Suprapubic skin (tissue), 4 donors: ENCODE measurements around the gene VKORC1L1. TPM values are rescaled to one million over a fixed set of nuclear protein-coding genes. Genes with fewer than 3 reads are reported as not detected.

Source experiments
- DNase-seq, 2 donors: peaks; one replicate each; pipeline ENCODE4 v3.0.0-alpha.2; 2019; ENCODE audit warnings: low spot score in 2 of 2
- H3K27ac ChIP-seq: fragments of 200-600 bp; sonication (generic); one replicate; pipeline ENCODE4 v1.5.1; 2019
- H3K27me3 ChIP-seq: fragments of 200-600 bp; sonication (generic); one replicate; pipeline ENCODE4 v1.5.1; 2019
- H3K36me3 ChIP-seq: fragments of 200-600 bp; sonication (generic); one replicate; pipeline ENCODE4 v1.5.1; 2019
- H3K4me1 ChIP-seq: fragments of 200-600 bp; sonication (generic); one replicate; pipeline ENCODE4 v1.5.1; 2019
- H3K4me3 ChIP-seq: fragments of 200-600 bp; sonication (generic); one replicate; pipeline ENCODE4 v1.5.1; 2019; ENCODE audit warnings: mild to moderate bottlenecking
- H3K9me3 ChIP-seq: fragments of 200-600 bp; sonication (generic); one replicate; pipeline ENCODE4 v1.5.1; 2019
- CTCF ChIP-seq, 2 donors: fragments of 200-600 bp in 1 of 2; fragments of 450-650 bp in 1 of 2; sonication (generic) in 1 of 2; IDR thresholded peaks; one replicate each; pipeline ENCODE4 v1.5.1; 2016 to 2019; ENCODE audit warnings: antibody characterized with exemption in 2 of 2, mild to moderate bottlenecking in 1 of 2, moderate library complexity in 1 of 2
- EP300 ChIP-seq: sonication (generic); formaldehyde crosslinking; IDR thresholded peaks from one replicate; pipeline ENCODE4 v1.6.1; 2017; ENCODE audit warnings: antibody characterized with exemption
- POLR2A ChIP-seq, 2 donors: fragments of 450-650 bp; IDR thresholded peaks; one replicate each; pipeline ENCODE4 v1.6.1; 2017; ENCODE audit warnings: antibody characterized with exemption in 2 of 2, mild to moderate bottlenecking in 2 of 2, moderate library complexity in 2 of 2
- POLR2AphosphoS5 ChIP-seq, 3 donors: sonication (generic); formaldehyde crosslinking; IDR thresholded peaks; one replicate each; pipeline ENCODE4 v1.6.1; 2017; ENCODE audit warnings: antibody characterized with exemption in 3 of 3
- WGBS: methylation state at CpG from one replicate; pipeline ENCODE4 v1.1.5; 2018; 5-methylcytosine and 5-hydroxymethylcytosine counted together
- total RNA-seq, 4 donors: library from RNA; depleted of rRNA; stranded (reverse); fragments of >200 nt; gene quantifications; one replicate each; pipeline ENCODE4 v1.1.0, GENCODE V29; 2016

The VKORC1L1 gene
- total RNA-seq, 4 donors from 2014 or later: 21.5 to 27.6 (median 24.2) TPM

DNA sequence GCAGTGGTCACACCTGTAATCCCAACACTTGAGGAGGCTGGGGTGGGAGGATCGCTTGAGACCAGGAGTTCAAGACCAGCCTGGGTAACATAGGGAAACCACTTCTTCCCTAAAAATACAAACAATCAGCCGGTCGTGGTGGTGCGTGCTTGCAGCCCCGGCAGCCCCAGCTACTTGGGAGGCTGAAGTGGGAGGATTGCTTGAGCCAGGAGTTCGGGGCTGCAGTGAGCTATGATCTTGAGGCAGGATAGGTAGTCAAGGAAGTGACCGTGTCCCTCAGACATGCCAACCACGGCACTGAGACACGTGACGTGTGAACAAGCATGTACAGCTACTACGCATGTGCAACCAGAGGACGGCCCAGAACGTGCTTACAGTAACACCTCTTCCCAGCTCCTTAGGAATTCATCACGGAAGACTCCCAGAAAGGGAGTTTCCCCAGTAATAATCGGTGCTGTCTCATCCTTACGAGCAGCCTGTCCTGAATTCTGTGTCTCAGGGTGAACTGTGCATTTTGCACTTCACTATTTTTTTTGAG lies 103.9 kb downstream of the VKORC1L1 start:
- peaks cover 17% of the 10 kb centered on the region for H3K4me1 ChIP-seq
- peaks cover 56% of the 10 kb centered on the region for H3K36me3 ChIP-seq
- no peaks in the 10 kb centered on the region for H3K9me3 ChIP-seq
- no peaks in the 10 kb centered on the region for H3K27me3 ChIP-seq
- 83% methylated on average over 16 of the region's 16 CpGs for WGBS
- no peak overlapping the region for H3K27ac ChIP-seq
- TF ChIP-seq CTCF (IDR thresholded peaks at IDR 0.05): no peak
- TF ChIP-seq POLR2A (IDR thresholded peaks at IDR 0.05): no peak
- no peak for TF ChIP-seq EP300
- TF ChIP-seq POLR2AphosphoS5 (IDR thresholded peaks at IDR 0.05): no peak
- H3K4me3 ChIP-seq: no peak overlapping the region
- DNase-seq: no peak

DNA sequence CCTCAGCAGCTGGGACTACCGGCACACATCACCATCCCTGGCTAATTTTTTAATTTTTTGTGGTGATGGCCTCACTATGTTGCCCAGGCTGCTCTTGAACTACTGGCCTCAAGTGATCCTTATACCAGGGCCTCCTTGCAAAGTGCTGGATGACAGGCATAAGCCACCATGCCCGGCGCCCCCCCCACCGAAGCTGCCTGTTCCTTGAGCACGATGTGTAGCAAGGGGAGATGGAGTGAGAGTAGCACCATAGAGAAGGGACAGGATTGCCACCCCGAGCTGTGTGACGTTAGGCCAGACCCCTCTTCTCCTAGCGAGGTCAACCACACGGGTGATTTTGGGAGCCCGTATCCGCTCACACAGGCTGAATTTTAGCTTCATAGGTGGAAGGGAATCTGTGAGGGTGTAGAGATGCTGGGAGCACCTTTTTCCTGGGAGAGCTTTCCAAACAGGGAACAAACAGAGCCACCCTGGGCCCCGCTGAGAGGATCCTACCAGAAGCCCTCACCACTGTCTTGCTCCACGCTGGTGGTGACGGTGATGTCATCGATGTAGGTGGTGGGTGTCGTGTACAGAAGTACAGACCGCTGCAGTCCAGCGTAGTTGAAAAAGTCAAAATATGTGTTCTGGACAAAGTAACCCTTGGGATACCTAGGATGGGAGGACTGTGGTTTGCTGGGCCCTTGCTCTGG lies 106.2 kb downstream of the VKORC1L1 start:
- peaks cover 33% of the 10 kb centered on the region for H3K36me3 ChIP-seq
- H3K4me1 ChIP-seq: peaks cover 21% of the 10 kb centered on the region
- peak in 1 of 2 donors; percentile 52 for DNase-seq
- no peak overlapping the region for H3K27ac ChIP-seq
- H3K27me3 ChIP-seq: no peaks in the 10 kb centered on the region
- H3K9me3 ChIP-seq: no peaks in the 10 kb centered on the region
- 95% methylated on average over 18 of the region's 18 CpGs for WGBS
- TF ChIP-seq CTCF (IDR thresholded peaks at IDR 0.05): no peak
- TF ChIP-seq POLR2AphosphoS5 (IDR thresholded peaks at IDR 0.05): no peak
- no peak for TF ChIP-seq POLR2A (IDR thresholded peaks at IDR 0.05)
- no peak for TF ChIP-seq EP300
- no peak overlapping the region for H3K4me3 ChIP-seq

DNA sequence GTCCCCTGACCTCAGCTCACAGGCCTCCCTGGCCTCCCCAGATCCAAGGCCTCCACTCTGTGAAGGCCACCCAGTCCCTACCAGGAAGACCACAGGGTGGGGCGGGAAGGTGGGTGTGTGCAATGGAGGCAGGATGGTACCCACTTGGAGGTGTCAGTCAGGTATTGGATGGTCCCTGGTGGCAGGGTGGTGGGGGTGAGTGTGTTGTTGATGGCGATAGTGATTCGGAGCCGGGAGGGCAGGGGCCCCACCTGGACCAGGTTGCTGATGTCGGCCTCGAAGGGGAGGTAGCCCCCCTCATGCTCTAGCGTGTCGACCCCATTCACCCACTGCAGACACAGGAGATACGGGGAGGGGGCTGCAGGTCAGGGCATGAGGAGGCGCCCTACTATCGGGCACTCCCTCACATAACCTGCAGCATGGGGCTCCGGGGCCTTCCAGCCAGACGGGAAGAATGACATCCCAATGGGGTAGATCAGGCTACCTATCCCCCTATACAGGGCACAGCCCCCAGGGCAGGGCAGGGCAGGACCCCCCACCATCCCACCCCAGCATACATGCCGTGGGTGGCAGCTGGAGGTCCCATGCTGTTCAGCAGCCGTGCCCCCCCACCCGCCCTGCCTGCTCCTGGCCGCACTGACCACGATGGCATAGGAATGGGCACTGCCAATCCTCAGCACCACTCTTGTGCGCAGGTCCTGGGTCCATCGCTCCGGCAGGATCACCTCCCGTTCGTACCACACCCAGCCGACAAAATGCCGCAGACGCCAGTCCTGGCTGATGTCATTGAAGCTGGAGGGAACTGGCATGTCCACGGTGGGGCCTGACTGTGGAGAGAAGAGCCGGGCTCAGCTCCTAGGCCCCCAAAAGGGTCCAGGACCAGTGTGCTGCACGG lies 107.0 kb downstream of the VKORC1L1 start:
- 86% methylated on average over 23 of the region's 29 CpGs for WGBS
- Histone ChIP-seq H3K36me3 (peaks cover 25% of the 10 kb centered on the region), H3K4me1 (peaks cover 21% of the 10 kb centered on the region), H3K27ac (peak overlapping the region; percentile 20), H3K9me3 (no peaks in the 10 kb centered on the region), H3K27me3 (no peaks in the 10 kb centered on the region), H3K4me3 (peak overlapping the region; percentile 72)
- peak in 1 of 2 donors; percentile 77 for DNase-seq
- TF ChIP-seq POLR2AphosphoS5 (IDR thresholded peaks at IDR 0.05): no peak
- TF ChIP-seq CTCF (IDR thresholded peaks at IDR 0.05): no peak
- no peak for TF ChIP-seq EP300
- TF ChIP-seq POLR2A (IDR thresholded peaks at IDR 0.05): no peak

- peak; percentile 78 to 83 for DNase-seq
- H3K27me3 ChIP-seq: no peaks in the 10 kb centered on the region
- peaks cover 18% of the 10 kb centered on the region for H3K36me3 ChIP-seq
- H3K27ac ChIP-seq: peak overlapping the region; percentile 20
- peak overlapping the region; percentile 72 for H3K4me3 ChIP-seq
- H3K9me3 ChIP-seq: no peaks in the 10 kb centered on the region
- H3K4me1 ChIP-seq: peaks cover 21% of the 10 kb centered on the region
- TF ChIP-seq POLR2A (IDR thresholded peaks at IDR 0.05): no peak
- no peak for TF ChIP-seq POLR2AphosphoS5 (IDR thresholded peaks at IDR 0.05)
- no peak for TF ChIP-seq CTCF (IDR thresholded peaks at IDR 0.05)
- no peak for TF ChIP-seq EP300
- WGBS: 26% methylated on average over 11 of the region's 11 CpGs
Observed at GRCh38 chr7:65980478-65981250, 107.8 kb downstream of the VKORC1L1 start.
